GM12878 (cell line): ENCODE results near the gene CNOT6L. TPM values are rescaled to one million over a fixed set of nuclear protein-coding genes. Genes with fewer than 3 reads are reported as not detected.

Source experiments
- ATF3 ChIP-seq: IDR thresholded peaks from 2 replicates; pipeline ENCODE4 v1.6.1; 2011; ENCODE audit warnings: low read depth, mild to moderate bottlenecking, low read length, moderate library complexity, borderline replicate concordance; ENCODE audit errors: extremely low read depth
- BACH1 ChIP-seq: fragments of 450-650 bp; IDR thresholded peaks from 2 replicates; pipeline ENCODE4 v1.6.1; 2017; ENCODE audit warnings: mild to moderate bottlenecking, borderline replicate concordance
- BCL11A ChIP-seq: IDR thresholded peaks from 2 replicates; pipeline ENCODE4 v1.6.1; 2011; ENCODE audit warnings: low read depth, low read length
- CREM ChIP-seq: IDR thresholded peaks from 2 replicates; pipeline ENCODE4 v1.6.1; 2014; ENCODE audit warnings: antibody characterized with exemption, low read depth
- E2F4 ChIP-seq: IDR thresholded peaks from 2 replicates; pipeline ENCODE4 v1.6.1; 2012; ENCODE audit warnings: low read depth, low read length, improper control_type of control experiment
- E2F8 ChIP-seq: fragments of 450-650 bp; IDR thresholded peaks from 2 replicates; pipeline ENCODE4 v1.6.1; 2018; ENCODE audit warnings: mild to moderate bottlenecking, low read depth, moderate library complexity; ENCODE audit not compliant: partially characterized antibody
- E4F1 ChIP-seq: fragments of 450-650 bp; IDR thresholded peaks from 2 replicates; pipeline ENCODE4 v1.6.1; 2018; ENCODE audit warnings: borderline replicate concordance, mild to moderate bottlenecking; ENCODE audit not compliant: partially characterized antibody
- EED ChIP-seq: sonication (generic); IDR thresholded peaks from 2 replicates; pipeline ENCODE4 v1.6.1; 2016; ENCODE audit warnings: antibody characterized with exemption, low read depth
- IKZF1 ChIP-seq: fragments of 450-650 bp; conservative IDR thresholded peaks from 2 replicates; pipeline ENCODE4 v1.6.1; 2017; ENCODE audit warnings: antibody characterized with exemption, mild to moderate bottlenecking
- IRF5 ChIP-seq: fragments of 450-650 bp; IDR thresholded peaks from 2 replicates; pipeline ENCODE4 v1.6.1; 2017; ENCODE audit warnings: borderline replicate concordance
- NRF1 ChIP-seq: conservative IDR thresholded peaks from 2 replicates; pipeline ENCODE4 v1.6.1; 2011; ENCODE audit warnings: mild to moderate bottlenecking, low read depth, low read length, improper control_type of control experiment
- PKNOX1 ChIP-seq: fragments of 450-650 bp; IDR thresholded peaks from 2 replicates; pipeline ENCODE4 v1.6.1; 2016; ENCODE audit warnings: mild to moderate bottlenecking
- POLR2AphosphoS5 ChIP-seq: IDR thresholded peaks from 2 replicates; pipeline ENCODE4 v1.6.1; 2011; ENCODE audit warnings: mild to moderate bottlenecking, low read length, inconsistent platforms
- RELB ChIP-seq: fragments of 450-650 bp; IDR thresholded peaks from 2 replicates; pipeline ENCODE4 v1.6.1; 2017; ENCODE audit warnings: low read depth, mild to moderate bottlenecking, moderate library complexity
- SREBF1 ChIP-seq: IDR thresholded peaks from 2 replicates; pipeline ENCODE4 v1.6.1; 2012; ENCODE audit warnings: mild to moderate bottlenecking, low read length
- ZZZ3 ChIP-seq: IDR thresholded peaks from 2 replicates; pipeline ENCODE4 v1.6.1; 2011; ENCODE audit warnings: low read depth; ENCODE audit not compliant: control insufficient read depth, insufficient read length
- polyA plus RNA-seq, 11 experiments: library from polyadenylated mRNA; depleted of rRNA in 4 of 11; unstranded in 6 of 11; stranded (reverse) in 5 of 11; fragments of >200 nt; fragmentation: Nextera tagmentation in 4 of 11; fragmentation: Illumina TruSeq in 1 of 11; extraction: Ambion mirVana in 4 of 11; extraction: Trizol in 1 of 11; gene quantifications; 1 replicate in 1 of 11; 2 replicates in 10 of 11; pipeline versions ENCODE4 v1.2.1 to v1.2.3, GENCODE V29; 2011 to 2016; ENCODE audit warnings: inconsistent platforms in 2 of 11, missing spikeins in 2 of 11, low read depth in 1 of 11
- total RNA-seq, 4 experiments: library from RNA; depleted of rRNA in 3 of 4; stranded (reverse); fragments of >200 nt in 3 of 4; fragmentation: Illumina TruSeq in 1 of 4; extraction: Trizol in 1 of 4; gene quantifications; 2 replicates each; pipeline versions ENCODE4 v1.2.1 to v1.2.3, GENCODE V29; 2013 to 2021

CNOT6L gene
- total and polyA plus RNA-seq, 10 of the 15 experiments (the other 5 are each of a cell fraction or from before 2014, with no cell fraction given): 1.1 to 10.0 (median 3.0) TPM

GRCh38 chr4:77862478-77863216 is 43.5 kb upstream of the CNOT6L start, which contains the start of gene MRPL1 (continued):
- TF ChIP-seq E2F8 (peak; percentile 48), PKNOX1 (no peak), SREBF1 (no peak; the same call in 1 of the 2 replicates), CREM (peak; percentile 82), BCL11A (no peak), ZZZ3 (peak; percentile 55), RELB (peak; percentile 96), ATF3 (no peak), NRF1 (no peak), E2F4 (no peak), BACH1 (no peak), IRF5 (no peak), IKZF1 (peak; percentile 80), E4F1 (peak; percentile 15), EED (peak; percentile 74), POLR2AphosphoS5 (peak; percentile 93)
